Stimulated activated CD8-positive, alpha-beta memory T cell treated with anti-CD3 and anti-CD28 coated beads, Interleukin-12 subunit alpha, Interleukin-12 subunit beta, amount 100 ng/mL, for 24 hours (primary cell): ENCODE results near the gene SFMBT1.
A peak's percentile ranks its signal among the peaks of the same experiment; 100 is the strongest.
"Not testable (repeated sequence)": the region's sequence is repeated elsewhere in the genome, so short reads cannot be mapped to it uniquely, and the experiment has no call there.

ENCODE experiments used
- DNase-seq: peaks from one replicate; pipeline ENCODE4 v3.0.0-alpha.2; 2020; ENCODE audit errors: extremely low read depth

Gene SFMBT1

GRCh38 chr3:53072653-53073552 lies 27.0 kb upstream of the SFMBT1 start:
- peak; percentile 64 for DNase-seq

DNA sequence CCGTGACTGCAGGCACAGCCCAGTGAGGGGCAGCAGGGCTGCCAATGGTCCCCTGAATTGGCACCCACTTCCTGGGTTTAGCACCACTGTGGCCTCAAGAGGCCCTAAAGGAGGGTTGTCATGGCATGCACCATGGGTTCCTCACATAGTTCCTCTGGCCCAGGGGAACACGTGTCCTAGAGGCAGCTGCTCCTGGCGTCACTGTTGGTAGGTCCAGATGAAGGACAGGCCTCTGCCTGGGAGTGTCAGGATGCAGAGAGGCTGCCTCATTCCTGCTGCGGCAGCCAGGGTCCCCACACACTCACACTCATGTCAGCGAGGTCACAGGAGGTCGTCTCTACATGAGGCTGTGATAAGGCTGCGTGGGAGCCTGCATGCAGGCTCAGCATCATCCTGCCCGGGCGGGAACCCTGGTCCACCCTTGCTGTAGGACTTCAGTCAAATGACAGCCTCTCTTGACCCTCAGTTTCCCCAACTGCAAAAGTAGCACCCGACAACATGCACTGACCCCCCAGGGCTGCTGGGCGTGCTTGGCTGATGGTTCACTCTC lies 26.1 kb upstream of the SFMBT1 start:
- no peak for DNase-seq

GRCh38 chr3:53069422-53070068 lies 23.7 kb upstream of the SFMBT1 start:
- DNase-seq = no peak

DNA sequence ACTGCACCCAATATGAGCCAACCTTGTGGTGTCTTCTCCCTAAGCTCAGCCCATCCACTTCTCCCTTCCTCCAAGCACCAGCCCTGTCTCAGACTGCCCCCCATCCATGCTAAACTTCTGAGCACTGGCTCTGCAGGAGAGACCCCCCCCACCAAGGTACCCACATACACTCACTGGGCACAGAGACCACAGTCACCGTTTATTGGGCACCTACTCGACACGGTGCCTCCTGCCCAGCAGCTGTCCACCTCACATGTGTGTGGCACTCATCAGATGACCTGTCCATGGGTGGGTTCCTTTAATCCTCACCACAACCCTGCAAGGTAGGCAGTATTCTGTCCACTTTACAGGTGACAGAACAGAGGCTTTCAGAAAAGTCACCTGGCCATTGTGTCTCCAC lies 22.3 kb upstream of the SFMBT1 start:
- no peak for DNase-seq

GRCh38 chr3:53067567-53067966 lies 21.7 kb upstream of the SFMBT1 start:
- DNase-seq = no peak

- DNase-seq = no peak
Measured at GRCh38 chr3:53065841-53066480, 20.1 kb upstream of the SFMBT1 start.

DNA sequence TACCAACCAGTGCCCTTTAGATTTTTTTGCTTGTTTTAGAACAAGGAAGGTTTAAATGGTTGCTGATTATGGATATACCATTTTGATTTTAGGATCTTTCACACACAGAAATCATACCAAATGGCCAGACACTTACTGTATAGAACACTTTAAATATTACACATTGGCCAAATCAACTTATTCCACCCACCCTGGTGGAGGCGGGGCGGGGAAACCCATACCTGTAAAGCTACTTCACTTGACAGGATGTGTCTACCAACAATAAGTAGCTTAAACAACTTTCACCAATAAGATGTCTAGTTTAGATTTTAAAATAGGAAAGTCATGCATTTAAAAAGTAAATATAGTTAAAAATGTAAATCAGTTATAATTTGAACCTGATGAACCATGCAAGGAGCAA lies 17.0 kb upstream of the SFMBT1 start:
- no peak for DNase-seq

- DNase-seq = no peak
Measured at GRCh38 chr3:53056442-53056841, 10.6 kb upstream of the SFMBT1 start.

DNA sequence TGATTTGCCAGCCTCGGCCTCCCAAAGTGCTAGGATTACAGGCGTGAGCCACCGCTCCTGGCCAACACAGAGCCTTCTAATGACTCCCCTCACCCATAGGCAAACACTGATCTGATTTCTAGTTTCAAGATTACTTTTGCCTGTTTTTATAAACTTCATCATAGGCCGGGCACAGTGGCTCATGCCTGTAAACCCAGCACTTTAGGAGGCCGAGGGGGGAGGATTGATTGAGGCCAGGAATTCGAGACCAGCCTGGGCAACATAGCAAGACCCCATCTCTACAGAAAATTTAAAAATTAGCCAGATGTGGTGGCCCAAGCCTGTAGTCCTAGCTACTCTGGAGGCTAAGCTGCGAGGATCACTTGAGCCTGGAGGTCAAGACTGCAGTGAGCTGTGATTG lies 8.4 kb upstream of the SFMBT1 start:
- DNase-seq = not testable (repeated sequence)

DNA sequence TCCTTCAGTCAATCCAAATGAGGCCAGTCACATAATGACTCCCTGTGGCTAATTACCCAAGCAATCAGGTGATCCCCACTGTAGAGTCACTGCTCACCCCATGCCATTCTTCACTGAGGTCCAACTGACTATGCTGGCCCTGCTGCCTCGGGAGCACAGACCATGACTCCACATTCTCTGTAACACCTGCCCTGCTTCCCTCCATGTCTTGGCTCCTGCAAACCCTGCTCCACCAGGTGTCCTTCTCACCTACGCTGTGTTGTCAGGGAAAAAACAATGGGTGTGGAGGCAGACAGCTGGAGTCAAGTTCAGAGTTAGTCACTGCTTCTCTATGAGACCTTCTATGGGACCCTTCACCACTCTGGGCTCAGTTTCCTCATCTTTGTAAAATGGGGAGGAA lies 6.1 kb upstream of the SFMBT1 start:
- no peak for DNase-seq

GRCh38 chr3:53049987-53050386 lies 4.1 kb upstream of the SFMBT1 start:
- DNase-seq = no peak

- peak; percentile 32 for DNase-seq
Measured at GRCh38 chr3:53046171-53047170, 598 bp upstream of the SFMBT1 start.

GRCh38 chr3:53044711-53045517 lies 959 bp downstream of the SFMBT1 start:
- DNase-seq = no peak

DNA sequence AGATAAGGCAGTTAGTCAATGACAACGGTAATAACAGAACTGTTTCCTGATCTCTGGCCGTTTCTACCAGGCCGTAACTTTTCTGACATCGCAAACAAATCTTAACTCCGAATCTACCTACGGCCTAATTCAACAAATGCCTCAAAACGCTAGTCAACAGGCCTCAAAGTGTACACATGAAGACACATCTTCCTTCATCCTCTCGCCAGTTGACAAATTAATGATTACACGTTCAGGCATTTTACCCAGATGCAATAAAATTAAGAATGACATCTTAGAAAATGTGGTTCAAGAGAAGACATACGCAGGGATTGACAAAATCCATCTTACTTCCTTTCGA lies 1.5 kb downstream of the SFMBT1 start:
- no peak for DNase-seq

DNA sequence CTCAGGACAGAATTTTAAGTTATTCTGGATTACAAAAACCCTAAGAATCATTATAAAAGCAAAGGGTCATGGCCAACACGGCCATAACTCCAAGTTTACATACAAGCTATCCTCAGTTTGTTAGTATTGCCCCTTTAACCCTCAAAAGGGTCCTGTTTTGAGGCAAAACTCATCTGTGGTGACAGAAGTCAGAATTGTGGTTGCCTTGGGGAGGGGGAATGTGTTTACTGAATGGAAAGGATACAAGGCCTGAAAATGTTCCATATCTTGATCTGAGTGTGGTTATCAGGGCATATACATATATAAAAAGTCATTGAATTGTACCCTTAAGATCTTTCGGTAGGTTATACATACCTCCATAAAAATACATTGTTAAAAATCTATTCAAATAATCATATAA lies 2.1 kb downstream of the SFMBT1 start:
- no peak for DNase-seq

GRCh38 chr3:53042651-53043050 lies 3.2 kb downstream of the SFMBT1 start:
- no peak for DNase-seq

DNA sequence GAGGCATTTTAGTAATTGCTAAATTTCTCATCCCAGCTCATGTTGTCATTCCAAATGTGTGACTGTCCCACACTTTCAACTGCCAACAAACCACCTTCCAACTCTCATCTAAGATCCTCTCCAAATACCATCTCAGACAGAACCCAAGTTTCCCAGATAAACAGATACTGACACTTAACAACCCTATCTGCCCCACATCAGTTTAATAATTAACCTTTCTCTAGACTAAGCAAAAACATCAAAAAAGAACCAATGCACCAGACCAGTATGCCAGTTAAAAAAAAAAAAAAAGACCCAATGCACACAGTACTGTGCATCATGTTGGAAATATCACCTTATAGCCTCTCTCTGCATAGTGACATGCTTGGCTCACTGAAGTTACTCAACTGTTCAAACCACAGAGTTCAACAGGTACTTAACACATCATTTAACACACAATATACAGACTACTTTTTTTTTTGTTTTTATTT lies 5.5 kb downstream of the SFMBT1 start:
- no peak for DNase-seq

- no peak for DNase-seq
Measured at GRCh38 chr3:53039376-53039752, 6.5 kb downstream of the SFMBT1 start.

DNA sequence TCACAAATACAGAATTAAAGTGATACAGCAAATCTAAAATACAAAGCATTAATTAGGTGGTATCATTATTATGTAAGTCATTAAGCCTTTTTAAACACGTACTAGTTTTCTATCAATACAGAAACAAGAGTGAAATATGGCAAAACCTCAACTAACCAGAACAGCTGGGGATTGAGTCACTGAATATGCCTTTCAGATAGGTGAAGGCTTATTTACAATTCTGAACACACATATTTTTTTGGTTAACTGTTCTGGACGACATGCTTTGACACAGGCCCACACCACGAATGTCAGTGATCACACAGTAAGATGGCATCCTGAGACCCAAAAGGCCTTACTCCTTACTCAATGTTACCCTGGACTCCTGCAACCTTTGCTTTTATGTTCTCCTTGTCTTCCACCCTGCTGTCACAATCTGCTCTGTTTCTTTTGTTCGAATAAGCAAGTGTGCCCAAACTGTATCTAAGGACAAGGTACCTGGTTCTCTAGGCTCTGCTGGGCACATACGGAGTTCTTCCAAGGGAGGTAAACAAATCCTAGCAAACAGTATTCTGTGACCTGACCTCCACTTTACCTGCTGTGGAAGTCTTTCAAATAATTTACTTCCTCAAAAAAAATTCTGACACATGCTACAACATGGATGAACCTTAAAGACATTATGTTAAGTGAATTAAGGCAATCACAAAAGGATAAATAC lies 7.0 kb downstream of the SFMBT1 start:
- no peak for DNase-seq
